WTC11 (cell line): Measurements from ENCODE around the gene FBXO39.
"Not testable (repeated sequence)": the region's sequence is repeated elsewhere in the genome, so short reads cannot be mapped to it uniquely, and the experiment has no call there.

Experiments
- ARID4B ChIP-seq: sonication (generic); formaldehyde crosslinking; IDR thresholded peaks from 2 replicates; pipeline ENCODE4 v1.8.0; 2023; ENCODE audit warnings: missing genetic modification reagents, mild to moderate bottlenecking, borderline replicate concordance
- CTCF ChIP-seq: fragments of 200-600 bp; IDR thresholded peaks from 2 replicates; pipeline ENCODE4 v1.8.0; 2022; ENCODE audit warnings: antibody characterized with exemption
- ELF4 ChIP-seq: sonication (generic); formaldehyde crosslinking; IDR thresholded peaks from 2 replicates; pipeline ENCODE4 v1.8.1; 2022; ENCODE audit warnings: low read depth, mild to moderate bottlenecking, moderate library complexity, missing genetic modification reagents
- ETV6 ChIP-seq: sonication (generic); formaldehyde crosslinking; IDR thresholded peaks from 2 replicates; pipeline ENCODE4 v1.8.1; 2022; ENCODE audit warnings: mild to moderate bottlenecking, missing genetic modification reagents
- IRF2 ChIP-seq: sonication (generic); formaldehyde crosslinking; IDR thresholded peaks from 2 replicates; pipeline ENCODE4 v1.8.0; 2022; ENCODE audit warnings: low read depth, missing genetic modification reagents, borderline replicate concordance
- JUN ChIP-seq: sonication (generic); formaldehyde crosslinking; IDR thresholded peaks from 2 replicates; pipeline ENCODE4 v1.8.0; 2023; ENCODE audit warnings: mild to moderate bottlenecking, missing genetic modification reagents
- NR3C1 ChIP-seq: sonication (generic); formaldehyde crosslinking; conservative IDR thresholded peaks from 2 replicates; pipeline ENCODE4 v1.8.1; 2023; ENCODE audit warnings: low read depth, mild to moderate bottlenecking, missing genetic modification reagents
- SP1 ChIP-seq: sonication (generic); formaldehyde crosslinking; conservative IDR thresholded peaks from 2 replicates; pipeline ENCODE4 v1.8.1; 2022; ENCODE audit warnings: missing genetic modification reagents
- TEAD4 ChIP-seq: sonication (generic); formaldehyde crosslinking; IDR thresholded peaks from 2 replicates; pipeline ENCODE4 v1.8.0; 2022; ENCODE audit warnings: mild to moderate bottlenecking, missing genetic modification reagents
- USF2 ChIP-seq: sonication (generic); formaldehyde crosslinking; IDR thresholded peaks from 2 replicates; pipeline ENCODE4 v1.8.1; 2023; ENCODE audit warnings: mild to moderate bottlenecking, missing genetic modification reagents, moderate library complexity
- ZBTB43 ChIP-seq: sonication (generic); formaldehyde crosslinking; IDR thresholded peaks from 2 replicates; pipeline ENCODE4 v1.8.1; 2023; ENCODE audit warnings: mild to moderate bottlenecking, missing genetic modification reagents
- ZNF138 ChIP-seq: sonication (generic); formaldehyde crosslinking; conservative IDR thresholded peaks from 2 replicates; pipeline ENCODE4 v1.8.1; 2022; ENCODE audit warnings: mild to moderate bottlenecking, moderate library complexity, missing genetic modification reagents

GRCh38 chr17:6746665-6747064 is 29.4 kb upstream of the FBXO39 start:
- not testable (repeated sequence) for TF ChIP-seq ELF4; ETV6 (CRISPR knock-in tag); USF2 (CRISPR knock-in tag); NR3C1 (CRISPR knock-in tag); CTCF; IRF2 (CRISPR knock-in tag); ARID4B; ZNF138 (CRISPR knock-in tag); SP1 (CRISPR knock-in tag); TEAD4 (CRISPR knock-in tag); ZBTB43 (CRISPR knock-in tag); JUN
